Epithelial cell of prostate (primary cell): Measurements from ENCODE around the gene TEX19.
"Not testable (repeated sequence)": the region's sequence is repeated elsewhere in the genome, so short reads cannot be mapped to it uniquely, and the experiment has no call there.

ENCODE experiments used
- DNase-seq: peaks from one replicate; pipeline ENCODE4 v3.0.0-alpha.2; 2011; ENCODE audit warnings: low read depth, low spot score
- H3K27ac ChIP-seq: fragments of 450-650 bp; 2 replicates; pipeline ENCODE4 v1.5.1; 2017; ENCODE audit warnings: mild to moderate bottlenecking

The TEX19 gene

GRCh38 chr17:82351254-82351712 lies 7.8 kb upstream of the TEX19 start:
- H3K27ac ChIP-seq: no peak overlapping the region
- no peak for DNase-seq

- no peak for DNase-seq
- H3K27ac ChIP-seq: no peak overlapping the region
Observed at GRCh38 chr17:82351713-82352488, 7.1 kb upstream of the TEX19 start.

GRCh38 chr17:82353484-82353883 lies 5.6 kb upstream of the TEX19 start:
- DNase-seq: no peak
- H3K27ac ChIP-seq: no peak overlapping the region

GRCh38 chr17:82354804-82355308 lies 4.2 kb upstream of the TEX19 start:
- H3K27ac ChIP-seq: no peak overlapping the region
- no peak for DNase-seq

GRCh38 chr17:82355770-82356427 lies 3.1 kb upstream of the TEX19 start:
- H3K27ac ChIP-seq: peak overlapping the region; percentile 54
- DNase-seq: peak; percentile 55

- H3K27ac ChIP-seq: no peak overlapping the region
- no peak for DNase-seq
Observed at GRCh38 chr17:82356845-82357355, 2.1 kb upstream of the TEX19 start.

GRCh38 chr17:82357394-82357793 lies 1.7 kb upstream of the TEX19 start:
- H3K27ac ChIP-seq: no peak overlapping the region
- DNase-seq: no peak

GRCh38 chr17:82359451-82360074 lies 516 bp downstream of the TEX19 start:
- not testable (repeated sequence) for H3K27ac ChIP-seq, DNase-seq

GRCh38 chr17:82361885-82362633 lies 3.0 kb downstream of the TEX19 start:
- no peak overlapping the region for H3K27ac ChIP-seq
- DNase-seq: no peak

- no peak overlapping the region for H3K27ac ChIP-seq
- no peak for DNase-seq
Observed at GRCh38 chr17:82365606-82366295, 6.7 kb downstream of the TEX19 start.

GRCh38 chr17:82366749-82367148 lies 7.7 kb downstream of the TEX19 start:
- DNase-seq: no peak
- no peak overlapping the region for H3K27ac ChIP-seq

- no peak for DNase-seq
- H3K27ac ChIP-seq: no peak overlapping the region
Observed at GRCh38 chr17:82367724-82368524, 8.9 kb downstream of the TEX19 start.

GRCh38 chr17:82369211-82369610 lies 10.2 kb downstream of the TEX19 start:
- no peak overlapping the region for H3K27ac ChIP-seq
- DNase-seq: no peak

- no peak for DNase-seq
- no peak overlapping the region for H3K27ac ChIP-seq
Observed at GRCh38 chr17:82370471-82371332, 11.7 kb downstream of the TEX19 start.

GRCh38 chr17:82371333-82372248 lies 12.5 kb downstream of the TEX19 start, which contains the start of gene UTS2R:
Gene UTS2R, plus strand, starts transcription at chr17:82371765. Its CDS starts 2,560 bp downstream, at chr17:82374325.
- DNase-seq: no peak
- no peak within 1 kb of the TSS for H3K27ac ChIP-seq

- no peak for DNase-seq
- no peak overlapping the region for H3K27ac ChIP-seq
Observed at GRCh38 chr17:82372249-82373071, 13.4 kb downstream of the TEX19 start.
